CD4-positive, alpha-beta T cell treated with Interleukin-15 for 1 hour (primary cell): Measurements from ENCODE around the gene NPHP4.
"Not testable (repeated sequence)": the region's sequence is repeated elsewhere in the genome, so short reads cannot be mapped to it uniquely, and the experiment has no call there.

ENCODE experiments used
- DNase-seq: peaks from one replicate; pipeline ENCODE4 v3.0.0-alpha.2; 2020

The NPHP4 gene

DNA sequence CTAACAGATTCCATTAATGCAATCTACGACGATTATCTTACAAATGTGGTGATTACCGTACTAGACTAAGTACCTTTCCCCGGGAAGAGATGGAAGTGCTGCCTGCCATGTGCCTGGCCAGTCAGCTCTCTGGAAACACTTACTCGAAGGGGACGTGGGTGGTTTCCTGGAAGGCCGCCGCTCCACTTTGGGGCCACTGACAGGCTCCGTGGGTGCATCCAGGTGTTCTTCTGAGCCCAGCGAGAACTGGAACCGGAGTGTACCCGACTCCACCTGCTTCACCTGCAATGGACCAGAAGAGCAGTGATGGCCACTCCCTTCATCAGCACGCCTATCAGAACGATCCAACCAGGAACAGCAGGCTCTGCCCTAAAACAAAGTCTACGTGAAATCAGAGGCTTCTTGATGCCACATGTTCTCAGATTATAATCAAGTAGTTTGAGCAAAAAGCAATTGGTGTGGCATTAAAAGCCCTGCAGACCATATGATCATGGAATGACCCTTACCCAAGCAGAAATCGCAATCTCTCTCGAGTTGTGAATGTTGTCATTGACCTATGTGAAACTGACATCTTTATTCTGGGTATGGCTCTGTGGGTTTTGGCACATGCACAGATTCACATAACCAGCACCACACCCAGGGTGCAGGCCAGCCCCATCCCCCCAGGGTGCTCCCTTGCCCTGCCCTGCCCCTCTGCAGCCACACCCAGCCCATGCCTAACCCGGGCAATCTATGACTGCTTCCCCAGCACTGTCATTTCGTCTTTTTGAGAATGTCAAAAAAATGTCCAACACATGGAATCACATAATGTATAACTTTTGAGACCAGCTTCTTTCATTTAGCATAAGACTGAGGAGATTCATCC, 64.5 kb downstream of the NPHP4 start:
- DNase-seq = no peak

DNA sequence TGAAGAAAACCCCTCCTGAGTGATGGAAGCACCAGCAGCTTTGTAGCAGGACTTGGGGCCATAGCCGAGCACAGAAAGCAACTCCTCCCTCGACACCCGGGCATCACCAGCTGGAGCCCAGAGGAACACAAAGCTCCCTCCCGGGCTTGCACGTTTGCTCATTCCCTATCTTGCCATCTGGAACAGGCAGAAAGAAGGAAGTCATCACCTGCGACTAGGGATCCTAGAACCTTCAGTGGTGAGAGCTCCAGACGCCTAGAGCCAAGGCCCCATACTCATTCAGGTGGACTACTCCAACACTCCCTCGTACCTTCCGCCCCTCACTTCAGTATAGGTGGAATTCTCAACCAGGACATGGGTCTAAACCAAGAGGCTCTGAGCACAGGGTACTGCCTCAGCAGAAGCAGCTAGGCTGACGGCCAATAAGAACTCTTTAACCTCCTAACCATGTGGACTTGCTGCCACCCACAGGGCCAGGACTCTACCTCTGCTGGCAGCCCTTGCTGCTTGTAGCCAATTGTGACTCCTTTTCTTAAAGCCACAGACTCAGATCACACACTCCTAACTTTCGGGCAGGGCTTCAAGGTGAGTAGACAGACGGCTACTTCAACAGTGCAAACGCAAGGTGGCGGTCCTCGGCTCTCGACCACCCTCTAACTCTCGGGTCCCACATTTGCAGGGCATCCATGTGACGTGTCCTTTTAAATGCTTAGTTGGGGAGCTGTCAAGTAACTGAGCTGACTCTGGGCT, 65.4 kb downstream of the NPHP4 start:
- DNase-seq = no peak

DNA sequence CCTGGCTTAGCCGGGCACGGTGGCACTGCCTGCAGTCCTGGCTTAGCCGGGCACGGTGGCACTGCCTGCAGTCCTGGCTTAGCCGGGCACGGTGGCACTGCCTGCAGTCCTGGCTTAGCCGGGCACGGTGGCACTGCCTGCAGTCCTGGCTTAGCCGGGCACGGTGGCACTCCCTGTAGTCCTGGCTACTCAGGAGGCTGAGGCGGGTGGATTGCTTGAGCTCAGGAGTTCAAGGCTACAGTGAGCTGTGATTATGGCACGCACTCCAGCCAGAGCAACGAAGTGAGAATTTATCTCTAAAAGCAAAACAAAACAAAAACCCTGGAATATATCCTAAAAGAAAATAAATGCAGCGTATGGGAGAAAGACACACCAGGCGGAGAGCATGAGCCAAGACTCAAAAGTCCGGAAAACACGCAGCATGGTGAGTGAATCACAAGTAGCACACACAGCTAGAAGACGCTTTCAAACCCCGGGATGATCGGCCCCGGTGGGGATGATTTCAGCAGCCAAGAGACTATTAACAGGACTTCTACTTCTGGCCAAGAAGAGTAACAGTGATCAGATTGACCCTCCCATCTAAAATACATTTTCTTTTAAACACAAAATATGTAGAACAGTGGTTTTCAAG, 69.4 kb downstream of the NPHP4 start:
- not testable (repeated sequence) for DNase-seq

DNA sequence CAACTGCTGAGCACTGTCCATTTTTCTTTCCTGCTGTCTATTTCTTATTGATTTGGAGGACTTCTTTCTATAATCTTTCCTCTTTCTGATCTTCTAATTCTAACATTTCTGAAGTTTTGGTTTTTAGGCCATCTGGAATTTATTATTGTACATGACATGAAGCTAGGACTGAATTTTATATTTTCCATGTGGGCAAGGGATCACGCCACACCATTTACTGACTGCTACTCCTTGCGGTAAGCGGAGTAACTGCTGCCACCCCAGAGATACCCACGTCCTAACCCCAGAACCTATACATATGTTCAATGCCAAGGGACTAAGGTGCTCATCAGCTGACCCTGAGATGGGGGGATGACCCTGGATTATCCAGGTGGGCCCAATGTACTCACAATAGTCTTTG, 70.6 kb downstream of the NPHP4 start:
- DNase-seq = no peak

DNA sequence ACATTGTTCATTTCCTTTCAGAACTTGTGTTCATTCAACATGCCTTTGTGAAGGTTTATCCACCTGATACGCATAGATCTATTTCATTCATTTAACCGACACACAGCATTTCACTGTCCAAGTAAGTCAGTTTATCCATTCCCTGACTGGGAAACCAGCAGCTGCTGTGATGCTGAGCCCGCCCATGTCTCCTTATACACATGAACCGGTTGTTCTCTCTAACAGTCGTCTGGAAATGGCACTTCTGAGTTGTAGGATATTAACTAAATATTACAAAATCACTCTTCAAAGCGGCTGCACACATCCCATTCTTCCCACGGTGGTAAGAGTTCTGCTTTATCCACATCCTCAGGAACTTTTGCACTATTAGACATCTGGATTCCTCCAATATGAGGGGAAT, 71.1 kb downstream of the NPHP4 start:
- DNase-seq = no peak

DNA sequence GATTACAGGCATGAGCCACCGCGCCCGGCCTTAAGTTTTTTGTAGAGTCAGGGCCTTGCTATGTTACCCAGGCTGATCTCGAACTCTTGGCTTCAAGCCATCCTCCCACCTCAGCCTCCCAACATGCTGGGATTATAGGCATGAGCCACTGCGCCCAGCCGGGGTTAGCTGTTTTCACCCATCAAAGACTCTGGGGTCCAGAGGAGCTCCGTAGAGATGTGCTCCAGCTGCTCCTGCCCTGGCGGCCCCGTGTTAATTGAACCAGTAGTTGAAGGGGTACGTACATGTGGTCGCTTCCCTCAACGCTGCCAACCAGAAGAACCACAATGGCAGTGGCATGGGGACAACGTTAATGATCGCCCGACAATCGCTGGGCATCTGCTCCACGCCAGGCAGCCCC, 72.0 kb downstream of the NPHP4 start:
- DNase-seq = no peak

DNA sequence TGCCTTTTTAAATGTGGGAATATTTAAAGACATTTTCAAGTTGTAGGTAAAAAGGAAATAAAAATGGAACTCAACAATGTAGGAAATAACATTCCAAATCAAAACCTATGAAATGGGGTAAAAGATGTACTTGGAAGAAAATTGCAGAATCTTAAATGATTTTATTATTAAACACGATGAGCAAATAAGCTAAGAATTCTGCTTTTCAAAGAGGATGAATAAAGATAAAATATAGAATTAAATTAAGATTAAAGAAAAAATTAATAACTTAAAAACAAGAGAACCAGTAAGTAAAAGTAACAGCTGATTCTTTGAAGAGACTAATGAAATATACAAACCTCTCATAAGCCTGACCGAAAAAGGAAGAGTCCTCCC, 74.0 kb downstream of the NPHP4 start:
- DNase-seq = no peak

DNA sequence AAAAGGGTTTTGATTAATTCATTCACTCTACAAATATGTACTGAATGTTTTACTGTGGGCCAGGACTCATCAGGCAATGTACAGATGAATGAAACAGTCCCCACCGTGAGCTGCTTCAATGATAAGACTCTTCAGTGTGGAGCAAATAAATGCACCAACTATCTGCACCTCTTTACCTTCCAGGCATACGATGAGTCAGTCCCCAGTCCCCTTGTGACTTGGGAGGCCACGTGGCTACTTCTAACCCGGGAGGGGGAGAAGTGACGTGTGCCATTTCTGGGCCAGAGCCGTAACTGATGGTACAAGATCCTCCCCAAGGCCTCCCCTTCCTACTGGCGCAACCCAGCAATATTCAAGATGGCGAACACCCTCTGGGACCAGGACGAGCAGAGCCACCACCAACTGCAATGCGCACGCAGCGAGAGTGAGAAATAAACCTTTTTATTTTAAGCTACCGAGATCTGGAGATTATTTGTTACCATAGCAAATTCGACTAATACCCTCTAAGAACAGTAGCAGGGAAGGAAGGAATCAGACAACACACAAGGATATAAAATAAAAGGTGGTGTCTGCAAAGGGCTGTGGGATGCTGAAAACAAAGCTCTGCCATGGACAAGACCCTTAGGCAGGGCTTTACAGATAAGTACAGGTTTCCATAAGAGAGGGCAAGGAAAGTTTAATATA, 74.5 kb downstream of the NPHP4 start:
- DNase-seq = no peak

DNA sequence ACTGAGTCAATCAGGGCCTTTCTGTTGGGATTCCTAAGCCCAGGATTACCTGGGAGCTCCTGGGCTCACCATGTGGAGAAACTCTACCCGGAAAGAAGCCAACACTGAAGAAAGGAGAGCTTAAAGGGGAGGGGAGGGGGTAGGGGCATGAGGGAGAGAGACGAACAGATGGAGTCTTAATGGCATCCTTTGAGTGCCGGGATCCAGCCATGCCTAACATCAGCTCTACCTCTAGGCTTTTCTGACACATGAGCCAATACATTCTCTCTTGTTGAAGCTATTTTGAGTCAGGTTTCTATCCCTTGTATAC, 75.0 kb downstream of the NPHP4 start:
- DNase-seq = no peak

DNA sequence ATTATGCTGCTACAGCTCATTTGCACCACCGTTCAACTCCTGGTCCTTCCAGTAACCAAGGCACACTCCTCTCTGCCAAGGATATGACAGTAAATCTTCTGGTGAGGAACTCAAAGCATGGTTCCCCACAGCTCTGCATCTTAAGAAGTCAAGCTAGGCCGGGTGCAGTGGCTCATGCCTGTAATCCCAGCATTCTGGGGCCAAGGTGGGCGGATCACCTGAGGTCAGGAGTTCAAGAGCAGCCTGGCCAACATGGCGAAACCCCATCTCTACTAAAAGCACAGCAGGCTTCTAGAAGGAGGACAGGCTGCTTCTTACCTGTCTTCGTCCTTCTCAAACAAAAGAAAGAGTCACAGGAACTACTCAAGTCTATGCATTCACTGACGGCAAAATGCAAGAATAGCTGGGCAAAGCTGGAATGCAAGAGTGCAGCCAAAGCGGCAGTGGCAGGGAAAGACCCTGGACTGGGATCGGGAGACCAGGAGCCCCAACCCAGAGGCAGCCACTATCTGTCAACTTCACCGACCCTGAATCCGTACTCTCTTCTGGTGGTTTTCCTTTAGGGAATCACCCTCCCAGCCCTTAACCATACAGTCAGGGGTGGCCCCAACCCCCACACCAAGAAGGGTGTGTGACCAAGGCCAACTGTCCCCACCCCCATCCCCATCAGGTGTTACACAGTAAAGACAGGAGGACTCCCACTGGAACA, 75.5 kb downstream of the NPHP4 start:
- DNase-seq = no peak

DNA sequence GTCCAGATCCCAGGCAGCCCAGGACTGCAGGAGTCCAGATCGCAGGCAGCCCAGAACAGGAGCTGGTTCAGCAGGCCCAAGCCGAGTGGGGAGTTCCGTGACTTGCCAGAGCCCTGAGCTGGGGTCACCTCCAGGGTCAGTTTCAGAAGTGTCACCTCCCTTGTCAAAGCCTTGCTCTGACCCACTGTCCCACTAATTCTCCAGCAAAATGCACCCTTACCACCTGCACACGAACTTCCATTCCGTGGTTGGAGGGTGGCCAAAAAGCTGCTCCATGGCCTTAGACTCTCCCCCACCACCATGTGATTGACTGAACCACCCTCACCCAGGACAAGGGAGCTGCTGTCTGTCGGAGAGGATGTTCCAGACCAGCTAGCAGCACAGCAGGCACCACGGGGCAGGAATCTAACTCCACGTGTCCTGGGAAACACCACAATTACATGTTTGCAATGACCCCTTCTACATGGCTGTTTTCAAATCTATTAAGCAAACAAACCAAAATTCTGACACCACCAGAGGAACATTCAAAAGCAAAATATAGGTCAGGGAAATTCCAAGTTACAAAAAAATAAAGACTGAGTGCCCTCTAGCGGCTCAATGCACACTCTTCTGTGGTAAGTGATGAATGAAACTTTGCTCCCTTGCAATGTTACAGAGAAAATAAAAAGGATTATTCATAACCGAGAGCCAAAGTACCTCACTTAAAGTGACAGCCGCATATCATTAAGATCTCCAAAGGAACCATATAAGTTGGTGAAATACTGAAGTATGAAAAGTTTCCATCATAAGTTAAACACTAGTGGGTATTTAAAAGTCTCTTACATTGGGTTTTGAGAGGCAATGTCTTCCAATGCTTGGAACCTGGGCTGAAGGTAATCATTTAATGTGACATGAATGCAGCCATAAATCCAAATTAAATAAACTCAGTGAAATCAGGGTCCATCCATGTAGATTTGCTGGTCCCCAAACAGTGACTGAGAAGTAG, 76.3 kb downstream of the NPHP4 start:
- DNase-seq = no peak

DNA sequence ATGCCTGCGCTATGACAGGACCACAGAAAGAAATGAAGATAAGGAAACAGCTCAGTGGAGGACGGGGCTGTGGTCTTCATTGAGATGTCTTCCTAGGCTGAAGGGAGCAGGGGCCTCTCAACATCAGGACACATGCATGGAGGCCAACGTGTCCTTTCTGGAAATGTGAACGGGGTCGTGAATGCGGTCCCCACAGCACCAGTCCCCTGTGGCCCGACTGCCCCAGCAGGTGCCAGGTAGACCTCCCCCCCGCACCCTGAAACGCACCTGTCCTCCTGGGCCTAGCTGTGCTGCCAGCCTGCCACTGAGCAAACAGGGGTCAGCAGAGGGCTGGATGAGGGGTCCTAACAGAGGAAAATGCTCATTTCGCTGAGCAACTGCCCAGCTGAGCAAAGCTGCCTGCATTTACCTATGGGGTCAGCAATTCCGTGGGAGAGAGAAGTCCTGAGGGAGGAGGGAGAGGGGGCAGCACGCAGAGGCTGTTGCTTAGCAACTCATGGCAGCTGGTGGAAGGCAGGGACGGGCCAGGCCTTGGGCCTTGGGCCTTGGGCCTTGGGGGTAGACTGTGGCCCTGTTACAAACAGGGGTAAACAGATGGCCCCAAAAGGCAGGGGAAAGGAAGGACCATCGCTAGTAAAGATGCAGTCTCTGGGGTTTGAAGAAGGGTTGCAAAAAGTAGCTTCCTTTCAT, 77.4 kb downstream of the NPHP4 start:
- DNase-seq = no peak

DNA sequence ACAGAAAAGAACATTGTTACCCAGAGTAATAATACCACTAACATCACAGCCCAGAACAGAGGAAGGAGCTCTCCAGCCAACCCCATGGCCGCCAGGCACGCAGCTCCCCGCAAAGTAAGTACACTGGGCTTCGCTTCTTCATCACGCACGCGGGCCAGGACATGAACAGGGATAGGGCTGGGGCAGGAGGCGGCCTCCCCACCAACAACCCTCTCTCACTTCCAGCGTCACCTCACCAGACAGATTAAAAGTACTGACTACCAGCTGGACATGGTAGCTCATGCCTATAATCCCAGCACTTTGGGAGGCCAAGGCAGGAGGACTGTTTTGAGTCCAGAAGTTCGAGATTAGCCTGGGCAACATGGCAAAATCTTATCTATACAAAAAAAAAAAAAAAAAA, 78.3 kb downstream of the NPHP4 start:
- no peak for DNase-seq

DNA sequence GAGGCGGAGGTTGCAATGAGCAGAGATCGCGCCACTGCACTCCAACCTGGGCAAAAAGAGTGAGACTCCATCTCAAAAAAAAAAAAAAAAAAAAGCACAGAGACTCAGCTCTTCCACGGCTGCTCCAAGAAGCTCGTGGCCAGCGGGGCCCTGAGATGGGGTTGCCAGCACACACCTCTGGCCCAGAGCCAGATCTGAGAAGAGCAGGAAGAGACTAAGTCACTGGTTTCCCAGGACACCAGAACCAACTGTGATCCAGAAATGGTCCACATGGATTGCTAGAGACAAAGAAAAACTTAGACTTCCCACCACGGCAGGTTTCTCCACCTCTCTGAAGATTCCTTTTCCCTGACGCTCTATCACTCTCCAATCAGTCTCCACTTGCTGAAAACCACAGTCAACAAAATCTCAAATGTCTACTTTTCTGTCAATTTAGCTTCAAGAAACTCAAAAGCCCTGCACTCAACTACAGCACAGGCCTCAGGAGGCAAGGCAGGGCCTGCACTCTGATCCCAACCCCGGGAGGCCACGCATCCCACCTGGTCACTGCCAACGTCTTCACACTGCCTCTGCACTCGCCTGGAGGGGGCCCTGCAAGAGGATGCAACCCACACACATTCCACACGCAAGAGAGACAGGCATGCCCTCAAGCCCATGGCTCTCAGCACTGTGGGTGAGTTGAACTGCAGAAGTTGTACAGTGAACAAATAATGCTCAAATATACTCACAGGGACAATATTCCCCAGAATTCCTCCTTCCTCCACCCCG, 79.0 kb downstream of the NPHP4 start:
- no peak for DNase-seq

DNA sequence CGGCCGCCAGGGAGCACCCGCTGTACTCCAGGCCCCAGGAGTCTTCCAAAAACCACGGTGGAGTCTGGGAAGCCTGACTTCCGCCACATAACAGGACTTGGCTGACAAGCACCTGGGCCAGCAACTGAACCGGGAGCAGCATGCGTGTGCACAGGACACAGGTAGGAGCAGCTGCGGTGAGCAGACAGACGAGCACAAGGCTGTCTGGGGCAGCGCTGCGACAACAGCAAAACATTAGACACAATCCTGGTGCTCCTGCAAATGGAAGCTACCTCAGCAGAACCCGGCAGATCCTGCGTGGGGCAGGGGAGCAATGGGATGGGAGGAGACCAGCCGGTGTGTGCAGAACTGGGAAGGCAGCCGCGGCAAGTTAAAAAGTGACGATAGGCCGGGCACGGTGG, 80.4 kb downstream of the NPHP4 start:
- no peak for DNase-seq

DNA sequence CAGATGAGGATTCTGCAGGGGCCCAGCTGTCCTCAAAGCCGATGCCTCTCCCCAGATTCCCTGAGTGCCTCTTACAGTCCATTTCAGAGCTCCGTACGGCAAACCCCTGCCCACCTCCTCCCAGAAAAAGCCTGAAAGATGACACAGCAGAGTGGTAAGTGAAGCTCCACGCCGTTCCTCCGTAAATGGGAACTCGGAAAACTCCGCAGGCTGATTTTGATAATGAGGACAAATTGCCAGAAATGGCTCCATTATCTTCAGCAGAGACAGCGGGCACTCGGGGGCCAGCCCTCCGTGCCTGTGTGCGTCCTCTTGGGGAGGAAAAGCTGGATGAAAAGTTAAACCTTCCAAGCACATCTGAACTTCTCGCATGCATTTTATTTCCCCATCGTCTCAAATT, 81.1 kb downstream of the NPHP4 start:
- no peak for DNase-seq

DNA sequence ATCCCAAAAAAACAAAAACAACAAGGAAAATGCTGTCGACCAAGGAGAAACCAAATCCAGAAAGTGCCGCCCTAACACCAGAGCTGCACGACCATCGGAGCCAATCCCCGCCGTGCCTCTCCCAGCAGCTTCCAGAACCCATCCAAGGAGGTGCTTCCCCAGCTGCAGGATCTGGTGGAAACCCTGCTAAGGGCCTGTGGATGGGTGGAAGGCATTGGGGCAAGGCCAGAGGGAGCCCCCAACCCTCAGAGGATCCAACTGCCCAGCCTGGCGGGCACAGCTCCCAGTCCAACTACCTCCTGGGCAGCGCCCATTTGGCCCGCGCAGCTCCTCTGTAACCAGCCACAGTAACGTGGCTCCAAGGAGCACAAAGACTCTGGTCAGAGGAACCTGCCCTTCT, 81.6 kb downstream of the NPHP4 start:
- DNase-seq = no peak

DNA sequence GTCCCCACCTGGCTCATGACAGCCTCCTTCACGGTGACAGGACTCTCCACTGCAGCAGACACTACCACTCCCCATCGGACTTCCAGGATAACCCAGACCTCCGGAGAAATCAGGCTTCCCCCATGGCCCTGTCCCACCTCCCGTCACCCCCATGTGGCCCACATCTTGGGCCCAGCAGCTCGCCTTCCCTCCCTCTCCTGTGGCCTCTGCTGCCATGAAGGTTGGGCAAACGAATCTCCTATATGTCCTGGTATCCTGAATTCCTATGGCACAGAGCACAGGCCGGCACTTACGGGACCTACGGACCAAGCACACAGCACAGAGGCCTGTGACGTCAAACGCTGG, 82.0 kb downstream of the NPHP4 start:
- DNase-seq = no peak

DNA sequence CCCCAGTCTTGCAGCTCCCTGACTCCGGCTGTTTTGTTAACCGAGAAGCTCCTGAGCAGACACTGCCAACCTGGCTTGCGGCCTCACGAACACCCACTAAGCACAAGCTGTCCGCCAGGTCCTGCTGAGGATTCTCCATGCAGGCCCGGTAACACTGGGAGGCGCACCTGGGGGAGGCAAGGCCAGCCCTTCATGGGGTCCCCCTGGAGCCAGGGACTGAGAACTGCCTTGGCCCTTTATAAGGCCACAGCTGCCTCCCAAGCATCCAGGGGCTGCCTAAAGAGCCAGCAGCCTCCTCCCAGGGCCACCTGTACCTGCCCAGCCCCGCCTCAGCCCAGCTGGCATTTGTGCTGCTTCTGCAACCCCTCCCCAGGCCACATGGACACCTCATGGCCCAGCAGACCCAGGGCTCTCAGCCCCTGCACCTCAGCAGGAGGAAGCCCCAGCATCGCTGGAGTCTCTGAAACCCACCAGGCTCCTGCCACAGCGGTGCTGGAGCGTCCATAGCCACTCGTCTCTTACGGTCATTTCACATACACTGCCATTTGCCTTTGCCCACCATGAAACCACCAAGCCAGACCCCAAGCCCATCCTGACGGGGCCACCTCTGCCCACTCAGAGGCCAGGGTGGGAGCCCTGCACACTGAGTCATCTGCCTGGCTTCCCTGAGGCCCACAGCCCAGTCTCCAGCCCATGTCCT, 82.5 kb downstream of the NPHP4 start:
- DNase-seq = no peak
